HG03103 (cell line): Measurements from ENCODE around the gene SNX7.

Experiments used
- ATAC-seq: cut with Tn5 transposase; IDR thresholded peaks from one replicate; pipeline ENCODE4 v1.9.1; 2021; ENCODE audit warnings: low read depth; ENCODE audit not compliant: unreplicated experiment

SNX7 gene

DNA sequence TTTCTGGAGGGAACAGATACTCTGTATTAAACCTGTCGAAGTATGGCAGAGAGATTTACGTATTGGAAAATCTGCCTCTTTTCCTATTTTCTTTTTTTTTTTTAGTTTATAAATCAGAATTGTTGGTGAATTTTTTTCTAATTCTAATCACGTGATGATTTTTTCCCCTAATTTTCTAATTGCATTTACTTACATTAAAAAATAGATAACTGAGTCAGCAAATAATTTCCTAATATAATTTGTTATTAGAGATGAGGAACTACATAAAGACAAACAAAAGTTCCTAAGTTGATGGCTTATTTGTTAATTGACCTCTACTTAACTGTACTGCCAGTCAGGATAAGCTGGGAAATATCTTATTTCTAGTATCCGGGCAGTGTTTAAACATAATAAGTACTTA is 34.6 kb downstream of the SNX7 start:
- ATAC-seq, result no peak

DNA sequence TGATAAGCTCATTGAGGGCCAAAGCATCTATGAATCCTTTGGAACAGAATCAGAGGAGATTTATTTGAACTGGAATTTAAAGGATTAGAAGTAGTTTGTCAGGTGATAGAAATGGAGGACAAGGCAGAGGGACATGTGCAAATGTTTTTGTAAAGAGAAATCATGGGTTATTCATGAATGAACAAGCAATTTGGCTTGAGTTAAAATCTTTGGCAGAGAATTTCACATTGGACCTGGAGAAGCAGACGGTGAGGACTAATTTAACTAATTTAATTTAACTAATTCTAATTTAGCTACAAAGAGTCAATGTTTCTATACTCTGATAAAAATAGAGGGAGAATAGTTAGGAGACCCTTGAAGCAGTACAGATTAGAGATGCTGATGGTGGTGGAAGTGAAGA is 36.3 kb downstream of the SNX7 start:
- ATAC-seq, result no peak

DNA sequence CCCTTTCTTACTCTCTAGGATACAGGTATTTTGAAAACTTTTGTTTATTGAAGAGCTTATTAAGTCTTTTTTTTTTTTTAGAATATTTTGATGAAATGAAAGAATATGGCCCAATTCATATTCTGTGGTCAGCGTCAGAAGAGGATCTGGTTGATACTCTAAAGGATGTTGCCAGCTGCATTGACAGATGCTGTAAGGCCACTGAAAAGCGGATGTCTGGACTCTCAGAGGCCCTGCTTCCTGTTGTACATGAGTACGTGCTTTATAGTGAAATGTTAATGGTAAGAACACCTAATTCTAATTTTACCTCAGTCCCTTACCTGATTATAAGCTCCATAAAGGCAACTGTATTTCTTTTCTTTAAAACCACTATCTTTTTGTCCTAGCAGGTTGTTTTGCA is 37.1 kb downstream of the SNX7 start:
- ATAC-seq, result no peak

DNA sequence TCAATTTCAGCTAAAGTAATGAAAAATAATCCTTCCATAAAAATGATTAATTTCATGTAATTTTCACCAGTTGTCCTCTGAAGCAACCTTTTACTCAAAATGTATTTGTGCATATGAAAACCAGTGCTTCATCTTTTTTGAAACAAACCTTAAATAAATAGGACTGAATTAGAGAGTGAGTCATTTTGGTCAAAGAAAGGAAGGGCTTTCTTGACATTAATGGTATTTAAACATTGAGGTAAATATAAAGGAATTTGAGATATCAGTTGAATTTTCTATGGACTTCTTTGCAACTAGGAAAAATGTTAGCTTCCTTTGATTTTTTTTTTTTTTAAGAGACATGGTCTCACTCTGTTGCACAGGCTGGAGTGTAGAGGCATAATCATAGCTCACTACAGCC is 38.7 kb downstream of the SNX7 start:
- no peak for ATAC-seq

DNA sequence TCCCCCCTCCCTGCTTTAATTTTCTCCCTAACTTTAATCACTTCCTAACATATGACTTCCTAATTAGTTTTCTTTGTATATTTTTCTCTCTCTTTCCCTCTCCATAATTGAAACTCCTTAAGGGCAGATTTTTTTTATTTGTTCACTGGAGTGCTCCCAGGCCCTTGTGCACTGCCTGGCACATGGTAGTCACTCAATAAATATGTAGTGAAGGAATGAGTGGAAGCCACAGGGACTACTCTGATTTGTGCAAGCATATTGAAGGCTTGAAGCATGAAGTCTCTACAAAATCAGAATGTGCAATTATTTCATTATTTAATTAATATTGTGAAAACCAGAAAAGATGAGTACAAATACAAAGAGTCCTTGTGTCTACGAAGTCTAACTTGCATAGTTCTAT is 41.5 kb downstream of the SNX7 start:
- ATAC-seq, result no peak

DNA sequence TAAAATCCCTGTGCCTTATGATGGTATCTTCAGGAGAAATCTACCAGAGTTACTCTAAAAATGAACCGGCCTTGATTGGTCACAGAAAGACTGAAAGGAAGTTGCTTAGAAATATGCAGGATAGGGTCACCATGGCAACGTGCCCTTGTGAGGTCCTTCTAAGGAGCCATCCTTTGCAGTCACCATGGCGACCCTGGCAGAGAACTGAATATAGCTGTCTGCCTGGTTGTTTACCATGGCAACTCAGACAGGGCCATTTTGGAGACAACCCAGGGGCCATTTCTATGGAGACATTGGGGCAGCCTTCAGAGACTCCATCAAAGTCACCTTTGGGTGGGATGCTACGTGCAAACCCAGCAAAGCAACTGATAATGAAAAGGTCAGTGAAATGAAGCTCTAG is 43.0 kb downstream of the SNX7 start:
- ATAC-seq, result no peak

DNA sequence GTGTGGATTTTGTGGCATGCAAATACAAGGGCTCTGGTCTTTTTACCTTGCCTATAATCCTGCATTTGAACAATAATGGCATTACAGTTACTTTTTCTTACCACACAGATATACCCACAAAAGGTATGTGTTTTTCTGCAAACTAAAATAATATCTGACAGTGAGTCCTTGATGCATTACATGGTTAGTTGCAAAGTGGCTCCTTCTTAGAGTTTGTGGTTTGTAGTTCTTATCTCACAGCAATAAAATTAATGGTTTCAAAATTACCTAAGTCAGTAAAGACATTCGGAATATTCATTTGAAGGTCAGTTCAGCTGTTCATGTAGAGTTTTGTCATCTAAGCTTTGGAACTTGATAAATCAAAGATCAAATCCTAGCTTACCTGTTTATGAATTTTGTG is 43.5 kb downstream of the SNX7 start:
- ATAC-seq, result no peak

DNA sequence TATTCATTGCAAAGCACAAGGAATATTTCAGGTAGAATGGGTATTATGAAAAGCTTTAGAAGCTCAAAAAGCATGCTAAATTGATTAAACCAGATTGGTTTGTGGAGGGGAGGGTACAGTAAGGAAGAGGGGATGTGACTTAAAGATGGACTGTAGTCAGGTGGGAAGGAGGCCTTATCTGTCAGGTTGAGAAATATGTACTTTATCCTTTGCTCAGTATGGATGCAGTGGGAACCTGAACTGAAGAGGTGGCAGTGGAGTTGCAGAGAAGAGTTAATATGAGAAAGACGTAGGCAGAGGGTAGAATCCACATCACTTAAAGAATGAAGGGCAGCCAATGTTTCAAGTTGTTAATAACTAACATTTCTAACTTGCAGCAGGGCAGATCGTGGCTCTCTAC is 44.1 kb downstream of the SNX7 start:
- no peak for ATAC-seq

DNA sequence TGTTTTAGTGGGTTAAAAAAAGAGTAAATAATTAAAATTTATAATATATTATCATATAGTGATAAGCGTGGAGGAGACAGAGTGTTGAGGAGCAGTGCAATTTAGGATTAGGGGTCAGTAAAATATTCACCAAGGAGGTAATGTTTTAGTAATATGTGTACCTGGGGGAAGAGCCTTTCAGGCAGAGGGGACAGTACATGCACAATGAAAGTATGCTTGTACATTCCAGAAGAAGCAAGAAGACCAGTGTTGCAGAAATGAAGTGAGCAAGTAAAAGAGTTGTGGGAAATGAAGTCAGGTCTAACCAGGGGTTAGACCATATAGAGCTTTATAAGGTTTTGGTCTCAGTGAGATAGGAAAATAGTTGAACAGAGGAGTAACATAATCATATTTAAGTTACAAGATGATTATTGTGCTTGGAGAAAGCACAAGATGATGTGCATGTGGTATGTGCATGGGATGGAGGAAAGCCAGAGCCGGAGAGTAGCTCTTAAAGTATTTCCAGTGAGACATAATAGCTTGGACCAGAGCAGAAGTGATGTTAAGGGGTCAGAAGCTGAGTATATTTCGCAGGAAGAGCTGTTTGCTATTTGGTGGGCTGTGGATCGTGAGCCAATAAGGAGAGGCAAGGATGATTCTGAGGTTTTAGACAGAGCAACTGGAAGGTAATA is 44.8 kb downstream of the SNX7 start:
- no peak for ATAC-seq

DNA sequence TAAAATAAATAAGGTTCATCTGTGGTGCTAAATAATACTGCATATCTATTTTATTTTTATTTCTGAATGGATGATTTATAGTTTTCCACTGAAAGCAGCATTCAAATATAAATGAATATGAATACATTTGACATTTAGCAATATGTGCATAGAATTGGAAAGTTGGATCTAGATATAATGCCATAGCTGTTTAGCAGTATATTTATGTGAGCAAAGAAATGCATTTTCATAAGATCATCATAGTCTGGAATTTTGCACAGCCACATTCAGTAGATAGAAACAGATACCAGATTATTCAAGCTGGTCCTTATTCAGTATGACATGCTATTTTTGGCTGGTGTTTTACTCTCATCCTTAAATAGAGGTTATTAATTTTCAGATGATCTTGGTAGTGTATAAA is 46.0 kb downstream of the SNX7 start:
- no peak for ATAC-seq

DNA sequence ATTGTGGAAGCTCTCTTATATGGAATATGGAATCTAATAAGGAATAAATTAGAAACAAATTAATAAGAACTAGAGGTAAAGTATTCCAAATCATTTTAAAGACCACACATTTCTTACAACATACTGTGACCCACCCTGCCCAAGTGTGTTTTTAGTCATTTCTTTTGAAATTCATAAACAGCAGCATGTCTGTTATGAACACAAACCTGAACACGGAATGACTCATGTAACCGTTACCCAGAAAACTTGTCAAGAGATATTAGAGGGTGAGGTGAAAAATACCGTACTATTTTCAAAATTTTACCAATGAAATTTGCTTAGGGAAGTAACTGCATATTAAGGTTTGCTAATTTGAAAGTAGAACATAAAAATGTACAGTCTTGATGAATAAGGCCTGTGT is 48.4 kb downstream of the SNX7 start:
- ATAC-seq, result no peak

DNA sequence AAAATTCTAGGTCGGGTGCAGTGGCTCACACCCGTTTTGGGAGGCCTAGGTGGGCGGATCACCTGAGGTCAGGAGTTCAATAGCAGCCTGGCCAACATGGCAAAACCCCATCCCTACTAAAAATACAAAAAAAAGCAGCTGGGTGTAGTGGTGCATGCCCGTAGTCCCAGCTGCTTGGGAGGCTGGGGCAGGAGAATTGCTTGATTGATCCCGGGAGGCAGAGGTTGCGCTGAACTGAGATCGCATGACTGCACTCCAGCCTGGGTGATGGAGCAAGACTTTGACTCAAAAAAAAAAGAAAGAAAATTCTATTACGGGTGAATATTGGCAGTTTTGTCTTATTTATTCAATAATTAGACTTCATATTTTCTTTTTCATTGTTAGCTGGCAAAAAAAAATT is 62.1 kb downstream of the SNX7 start:
- no peak for ATAC-seq

DNA sequence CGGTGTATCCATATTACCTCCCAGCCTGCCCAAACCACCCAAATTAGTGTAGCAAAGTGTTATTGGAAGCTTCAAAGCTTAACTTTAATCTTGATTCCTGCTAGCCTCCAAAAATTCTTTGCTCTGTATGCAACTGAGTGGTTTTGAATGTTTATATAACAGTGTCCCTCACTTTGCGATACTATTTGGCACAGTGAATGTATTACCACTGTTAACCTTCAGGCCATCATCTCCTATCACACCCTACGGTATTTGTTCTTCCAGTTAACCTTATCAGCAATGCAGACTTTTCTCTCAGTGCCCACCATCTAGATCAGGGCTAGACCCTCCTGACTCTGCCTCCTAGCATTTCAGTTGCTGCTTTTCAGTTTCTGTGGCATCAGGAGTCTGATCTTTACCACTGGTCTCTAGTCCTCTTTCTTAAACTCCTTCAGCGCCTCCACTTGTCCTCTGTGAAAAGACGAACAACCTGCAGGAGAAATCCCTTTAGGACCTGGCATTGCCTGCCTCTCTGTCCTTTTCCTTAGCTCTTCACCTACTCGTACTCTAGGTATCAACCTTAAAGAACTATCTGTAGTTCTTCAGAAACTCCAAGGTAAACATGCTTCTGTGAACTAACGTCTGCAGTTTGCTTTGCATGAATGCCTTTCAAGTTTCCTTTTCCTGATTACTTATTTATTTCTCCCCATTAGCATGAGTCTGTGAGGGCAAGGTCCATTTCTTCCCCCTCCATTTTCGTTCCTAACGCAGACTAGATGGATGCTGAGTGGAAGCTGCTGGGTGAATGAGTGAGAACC is 71.7 kb downstream of the SNX7 start:
- ATAC-seq, result no peak

DNA sequence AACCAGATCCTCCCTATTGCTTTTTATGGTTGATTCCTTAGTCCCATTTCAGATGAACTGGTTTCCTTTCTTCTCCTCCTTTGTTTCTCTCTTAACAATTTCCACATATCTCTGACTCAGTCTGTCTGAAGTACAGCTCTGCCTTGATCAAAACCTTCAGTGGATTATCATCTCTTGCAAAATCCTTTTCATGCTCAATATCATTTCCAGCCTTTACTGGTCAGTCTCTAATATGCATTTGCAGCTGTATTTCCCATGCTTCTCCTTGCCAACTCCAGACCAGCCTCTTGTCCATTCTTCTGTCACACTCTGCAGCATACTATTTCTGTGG is 72.2 kb downstream of the SNX7 start:
- no peak for ATAC-seq

DNA sequence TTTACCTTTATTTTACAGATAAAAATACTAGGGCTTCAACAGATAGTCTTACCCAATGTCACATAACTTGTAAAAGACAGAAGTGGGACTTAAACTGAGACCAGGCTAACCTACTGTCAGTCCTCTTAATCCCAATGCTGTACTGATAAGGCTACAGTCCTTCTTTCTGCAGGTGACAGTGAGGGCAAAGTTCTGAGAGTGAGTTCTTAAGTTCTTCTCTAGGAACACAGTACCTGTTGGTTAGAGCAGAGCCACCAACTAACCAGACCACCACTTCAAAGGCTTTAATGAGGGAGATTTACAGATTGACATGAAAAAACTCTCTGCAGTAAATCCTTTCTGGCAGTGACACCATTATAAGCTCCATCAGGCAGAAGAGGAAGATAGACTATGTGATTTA is 74.2 kb downstream of the SNX7 start:
- no peak for ATAC-seq

DNA sequence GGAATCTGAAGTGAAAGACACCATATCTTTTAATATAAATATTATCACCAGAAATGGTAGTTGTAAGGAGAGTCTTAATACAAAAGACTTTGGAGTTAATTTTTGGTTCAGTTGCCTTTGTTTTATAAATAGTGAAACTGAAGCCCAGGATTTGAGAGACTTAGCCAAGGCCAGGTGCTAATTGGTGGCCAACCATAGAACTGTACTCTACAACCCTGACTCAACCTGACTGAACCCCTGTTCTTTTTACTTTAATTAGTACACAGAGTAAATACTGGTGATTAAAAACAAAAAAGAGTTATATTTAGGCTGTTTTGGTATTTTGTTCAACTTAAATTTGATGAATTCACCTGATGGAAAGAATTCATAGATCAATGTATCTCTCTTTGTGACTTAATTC is 76.3 kb downstream of the SNX7 start:
- ATAC-seq, result no peak

DNA sequence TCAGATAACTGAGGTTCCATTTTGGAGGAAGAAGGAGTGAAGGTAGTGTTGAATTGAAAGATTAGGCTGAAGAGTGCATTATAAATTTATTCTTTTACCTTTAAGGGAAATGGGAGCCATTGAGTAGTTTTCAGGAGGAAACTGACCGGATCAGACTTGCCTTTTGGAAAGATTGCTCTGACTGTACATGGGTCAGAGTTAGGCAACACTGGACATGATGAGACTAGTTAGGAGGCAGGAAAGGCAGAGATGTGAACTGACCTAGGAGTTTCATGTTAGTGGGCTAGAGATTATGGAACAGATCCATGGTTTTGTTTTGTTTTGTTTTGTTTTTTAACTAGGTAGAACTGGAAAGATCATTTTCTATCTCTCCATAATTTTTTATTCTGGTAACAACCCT is 78.2 kb downstream of the SNX7 start:
- no peak for ATAC-seq

DNA sequence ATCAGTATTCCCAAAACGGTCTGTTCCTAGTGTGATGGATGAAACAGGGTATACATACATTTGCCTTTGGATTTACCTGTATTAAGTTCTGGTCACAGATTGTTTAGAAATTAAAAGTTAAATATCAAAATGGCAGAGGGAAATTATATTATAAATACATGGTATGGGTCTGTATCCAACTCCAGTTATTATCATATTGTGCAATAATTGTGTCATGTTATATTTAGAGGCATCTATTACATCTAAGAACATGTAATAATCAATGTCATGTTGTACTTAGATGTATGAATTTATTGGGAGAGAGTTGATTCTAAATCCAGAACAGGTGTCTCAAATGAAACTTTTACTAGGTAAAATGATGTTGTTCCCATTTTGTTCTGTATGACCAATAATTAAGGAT is 79.6 kb downstream of the SNX7 start:
- no peak for ATAC-seq

DNA sequence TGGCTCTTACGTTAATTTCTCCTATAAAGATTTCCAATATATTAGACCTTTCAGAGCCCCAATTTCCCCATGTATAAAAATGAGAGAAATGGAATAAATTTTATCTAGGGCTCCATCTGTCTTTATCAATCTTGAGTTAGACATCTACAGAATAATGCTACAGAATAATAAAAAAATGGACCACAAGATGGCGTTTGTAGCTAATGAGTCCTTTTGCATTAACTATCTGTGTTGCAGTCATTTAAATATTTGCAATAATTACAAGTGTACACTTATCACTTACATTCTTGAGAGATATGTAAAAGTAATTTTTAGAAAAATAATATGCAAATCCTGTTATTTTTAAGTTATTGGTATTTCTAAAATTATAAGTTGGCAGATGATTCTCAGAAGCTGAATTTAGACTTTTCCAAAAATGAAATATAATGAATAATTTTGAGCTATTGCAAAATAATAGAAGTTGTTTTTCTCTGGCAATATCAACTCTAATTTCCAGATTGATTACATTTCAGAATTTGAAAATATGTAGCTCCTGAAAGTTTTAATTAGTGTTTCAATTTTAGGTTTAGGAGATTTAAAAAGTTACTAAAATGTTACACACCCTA is 87.7 kb downstream of the SNX7 start:
- peak; percentile 56 for ATAC-seq

DNA sequence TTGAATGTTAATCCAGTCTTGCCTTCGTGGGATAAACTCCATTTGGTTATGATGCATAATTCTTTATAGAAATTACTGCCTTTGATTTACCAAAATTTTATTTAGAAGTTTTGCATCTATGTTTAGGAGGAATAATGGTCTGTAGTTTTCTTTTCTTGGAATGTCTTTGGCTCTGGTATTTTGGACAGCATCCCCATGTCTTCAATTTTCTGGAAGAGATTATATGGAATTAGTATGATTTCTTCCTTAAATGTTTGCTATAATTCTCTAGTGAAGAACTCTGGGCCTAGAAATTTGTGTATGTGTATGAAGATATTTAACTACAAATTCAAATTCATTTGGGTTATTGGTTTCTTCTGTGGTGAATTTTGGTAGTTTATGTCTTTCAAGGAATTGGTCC is 92.7 kb downstream of the SNX7 start:
- no peak for ATAC-seq

DNA sequence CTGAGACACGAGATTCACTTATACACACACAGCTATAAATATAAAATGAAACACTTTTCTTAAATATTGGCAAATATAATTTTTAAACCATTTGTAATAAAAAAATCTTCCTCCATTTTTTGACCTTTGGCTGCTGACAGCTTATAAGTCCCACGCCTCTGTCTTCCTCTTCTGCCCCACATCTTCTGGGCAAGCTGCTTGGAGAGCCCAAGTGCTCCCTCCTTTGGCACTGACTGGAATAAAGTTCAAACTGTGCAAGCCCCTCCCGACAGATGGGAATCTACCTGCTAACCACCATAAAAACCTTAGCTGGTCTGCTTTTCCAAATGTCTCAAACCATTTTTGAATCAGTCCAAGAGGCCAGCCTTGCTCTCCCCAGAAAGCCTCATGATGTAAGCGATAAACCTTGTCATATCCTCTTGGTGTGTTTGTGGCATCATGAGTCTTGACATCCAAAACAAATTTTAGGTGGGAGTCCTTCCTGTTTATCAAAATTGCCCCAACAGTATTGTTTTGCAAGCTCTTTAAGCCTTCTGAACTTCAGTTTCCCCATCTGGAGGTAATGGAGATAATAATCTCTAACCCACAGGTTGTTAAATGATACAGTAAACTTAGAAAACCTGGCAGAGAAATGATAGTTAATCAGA is 99.8 kb downstream of the SNX7 start:
- ATAC-seq, result no peak
